WTC11 (cell line): ENCODE results near the gene NCAM2. TPM values are rescaled to one million over a fixed set of nuclear protein-coding genes. Genes with fewer than 3 reads are reported as not detected.

Experiments used
- ATAC-seq: fragments of 200-7000 bp; cut with Tn5 transposase; 2 replicates; pipeline ENCODE4 v1.10.0; 2021; ENCODE audit warnings: mild to moderate bottlenecking, moderate library complexity
- CTCF ChIA-PET: fragments of 300-600 bp; sonication (Branson Sonifier 250); formaldehyde crosslinking; loops from one replicate; lab custom pipeline; 2021; ENCODE audit warnings: antibody characterized with exemption; lab: Charles Lee
- POLR2A ChIA-PET: fragments of 350-600 bp; sonication (Branson Sonifier 250); formaldehyde crosslinking; loops from one replicate; lab custom pipeline; 2021; ENCODE audit warnings: antibody characterized with exemption; lab: Charles Lee
- DNase-seq: peaks from one replicate; pipeline ENCODE4 v3.0.0; 2021; ENCODE audit warnings: low spot score
- H3K27ac Mint-ChIP-seq: 2 replicates; pipeline ENCODE4 v1.8.0; 2021; ENCODE audit warnings: mixed read lengths
- H3K27me3 Mint-ChIP-seq: 2 replicates; pipeline ENCODE4 v1.8.0; 2021; ENCODE audit warnings: low read depth, mild to moderate bottlenecking, moderate library complexity, mixed read lengths
- H3K36me3 Mint-ChIP-seq: 2 replicates; pipeline ENCODE4 v1.8.0; 2021; ENCODE audit warnings: mixed read lengths
- H3K4me1 Mint-ChIP-seq: 2 replicates; pipeline ENCODE4 v1.8.0; 2022; ENCODE audit warnings: mixed read lengths
- H3K4me3 Mint-ChIP-seq: 2 replicates; pipeline ENCODE4 v1.8.0; 2021; ENCODE audit warnings: mild to moderate bottlenecking, moderate library complexity, mixed read lengths
- H3K9me3 Mint-ChIP-seq: 2 replicates; pipeline ENCODE4 v1.8.0; 2021; ENCODE audit warnings: mixed read lengths
- CBFB ChIP-seq: sonication (generic); formaldehyde crosslinking; IDR thresholded peaks from 2 replicates; pipeline ENCODE4 v1.8.1; 2022; ENCODE audit warnings: mild to moderate bottlenecking, low read depth, missing genetic modification reagents
- CREM ChIP-seq: sonication (generic); formaldehyde crosslinking; IDR thresholded peaks from 2 replicates; pipeline ENCODE4 v1.8.1; 2022; ENCODE audit warnings: mild to moderate bottlenecking, missing genetic modification reagents, moderate library complexity
- ETV6 ChIP-seq: sonication (generic); formaldehyde crosslinking; IDR thresholded peaks from 2 replicates; pipeline ENCODE4 v1.8.1; 2022; ENCODE audit warnings: mild to moderate bottlenecking, missing genetic modification reagents
- FOXK1 ChIP-seq: sonication (generic); formaldehyde crosslinking; IDR thresholded peaks from 2 replicates; pipeline ENCODE4 v1.8.0; 2022; ENCODE audit warnings: mild to moderate bottlenecking, moderate library complexity, missing genetic modification reagents
- GRHL2 ChIP-seq: fragments of 250-450 bp; sonication (Bioruptor Pico); IDR thresholded peaks from 2 replicates; pipeline ENCODE4 v1.8.0; 2022; ENCODE audit warnings: mild to moderate bottlenecking, moderate library complexity; ENCODE audit not compliant: insufficient replicate concordance, severe bottlenecking
- IRF2 ChIP-seq: sonication (generic); formaldehyde crosslinking; IDR thresholded peaks from 2 replicates; pipeline ENCODE4 v1.8.0; 2022; ENCODE audit warnings: low read depth, missing genetic modification reagents, borderline replicate concordance
- MYBL2 ChIP-seq: sonication (generic); formaldehyde crosslinking; IDR thresholded peaks from 2 replicates; pipeline ENCODE4 v1.8.1; 2023; ENCODE audit warnings: mild to moderate bottlenecking, moderate library complexity, missing genetic modification reagents
- RORB ChIP-seq: fragments of 250-450 bp; sonication (Bioruptor Pico); IDR thresholded peaks from 2 replicates; pipeline ENCODE4 v1.9.0; 2021; ENCODE audit warnings: mild to moderate bottlenecking
- ZNF263 ChIP-seq: sonication (generic); formaldehyde crosslinking; IDR thresholded peaks from 2 replicates; pipeline ENCODE4 v1.8.1; 2022; ENCODE audit warnings: low read depth, mild to moderate bottlenecking, moderate library complexity, missing genetic modification reagents
- total RNA-seq: library from RNA; stranded (reverse); gene quantifications from 3 replicates; pipeline ENCODE4 v1.2.3, GENCODE V29; 2021
- TF ChIP-seq, protein P1 (sequence below): sonication (generic); formaldehyde crosslinking; IDR thresholded peaks from 2 replicates; pipeline ENCODE4 v1.8.1; 2022; ENCODE audit warnings: low read depth, mild to moderate bottlenecking, moderate library complexity, missing genetic modification reagents, borderline replicate concordance
- TF ChIP-seq, protein P2 (sequence below): sonication (generic); formaldehyde crosslinking; IDR thresholded peaks from 2 replicates; pipeline ENCODE4 v1.8.0; 2022; ENCODE audit warnings: mild to moderate bottlenecking, missing genetic modification reagents
- TF ChIP-seq, protein P3 (sequence below): sonication (generic); formaldehyde crosslinking; IDR thresholded peaks from 2 replicates; pipeline ENCODE4 v1.8.1; 2022; ENCODE audit warnings: low read depth, missing genetic modification reagents, borderline replicate concordance
- TF ChIP-seq, protein P4 (sequence below): sonication (generic); formaldehyde crosslinking; IDR thresholded peaks from 2 replicates; pipeline ENCODE4 v1.8.1; 2023; ENCODE audit warnings: mild to moderate bottlenecking, missing genetic modification reagents, moderate library complexity
- TF ChIP-seq, protein P5 (sequence below): sonication (generic); formaldehyde crosslinking; IDR thresholded peaks from 2 replicates; pipeline ENCODE4 v1.8.0; 2023; ENCODE audit warnings: missing genetic modification reagents, mild to moderate bottlenecking, borderline replicate concordance
- TF ChIP-seq, protein P6 (sequence below): sonication (generic); formaldehyde crosslinking; IDR thresholded peaks from 2 replicates; pipeline ENCODE4 v1.8.0; 2022; ENCODE audit warnings: mild to moderate bottlenecking, missing genetic modification reagents

Gene NCAM2
- total RNA-seq, 1 experiment from 2014 or later = 1.6 TPM

DNA sequence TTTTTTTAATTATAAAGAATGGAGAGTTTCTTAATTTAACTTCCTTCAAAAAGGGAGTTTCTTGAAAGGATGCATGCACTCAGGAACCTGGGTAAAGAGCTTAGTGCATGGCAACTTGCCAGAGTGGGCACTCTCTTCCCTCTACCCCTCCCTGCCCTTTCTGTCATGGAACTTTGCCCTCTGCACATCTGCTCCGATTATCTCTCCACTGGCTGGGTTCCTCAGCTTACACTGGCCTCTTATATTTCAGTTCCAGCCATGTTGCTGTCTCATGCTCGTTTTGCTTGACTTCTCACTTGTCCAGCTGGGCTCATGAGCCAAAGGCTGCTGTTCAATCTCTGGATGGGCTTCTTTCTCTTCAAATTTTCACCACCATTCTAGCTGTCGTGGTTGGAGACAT, 87.0 kb downstream of the NCAM2 start:
- no peaks in the 10 kb centered on the region for H3K9me3 Mint-ChIP-seq
- H3K27me3 Mint-ChIP-seq = no peaks in the 10 kb centered on the region
- no peaks in the 10 kb centered on the region for H3K36me3 Mint-ChIP-seq
- CTCF ChIA-PET = no interaction called here
- no peaks in the 10 kb centered on the region for H3K4me1 Mint-ChIP-seq
- DNase-seq (no peak), ATAC-seq (no peak)
- no peak overlapping the region for H3K27ac Mint-ChIP-seq
- TF ChIP-seq CBFB (CRISPR knock-in tag) = no peak
- TF ChIP-seq MYBL2 (CRISPR knock-in tag) = no peak
- TF ChIP-seq, protein P1, sequence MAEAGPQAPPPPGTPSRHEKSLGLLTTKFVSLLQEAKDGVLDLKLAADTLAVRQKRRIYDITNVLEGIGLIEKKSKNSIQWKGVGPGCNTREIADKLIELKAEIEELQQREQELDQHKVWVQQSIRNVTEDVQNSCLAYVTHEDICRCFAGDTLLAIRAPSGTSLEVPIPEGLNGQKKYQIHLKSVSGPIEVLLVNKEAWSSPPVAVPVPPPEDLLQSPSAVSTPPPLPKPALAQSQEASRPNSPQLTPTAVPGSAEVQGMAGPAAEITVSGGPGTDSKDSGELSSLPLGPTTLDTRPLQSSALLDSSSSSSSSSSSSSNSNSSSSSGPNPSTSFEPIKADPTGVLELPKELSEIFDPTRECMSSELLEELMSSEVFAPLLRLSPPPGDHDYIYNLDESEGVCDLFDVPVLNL (CRISPR knock-in tag) = no peak
- TF ChIP-seq GRHL2 = no peak
- TF ChIP-seq IRF2 = no peak
- TF ChIP-seq, protein P2, sequence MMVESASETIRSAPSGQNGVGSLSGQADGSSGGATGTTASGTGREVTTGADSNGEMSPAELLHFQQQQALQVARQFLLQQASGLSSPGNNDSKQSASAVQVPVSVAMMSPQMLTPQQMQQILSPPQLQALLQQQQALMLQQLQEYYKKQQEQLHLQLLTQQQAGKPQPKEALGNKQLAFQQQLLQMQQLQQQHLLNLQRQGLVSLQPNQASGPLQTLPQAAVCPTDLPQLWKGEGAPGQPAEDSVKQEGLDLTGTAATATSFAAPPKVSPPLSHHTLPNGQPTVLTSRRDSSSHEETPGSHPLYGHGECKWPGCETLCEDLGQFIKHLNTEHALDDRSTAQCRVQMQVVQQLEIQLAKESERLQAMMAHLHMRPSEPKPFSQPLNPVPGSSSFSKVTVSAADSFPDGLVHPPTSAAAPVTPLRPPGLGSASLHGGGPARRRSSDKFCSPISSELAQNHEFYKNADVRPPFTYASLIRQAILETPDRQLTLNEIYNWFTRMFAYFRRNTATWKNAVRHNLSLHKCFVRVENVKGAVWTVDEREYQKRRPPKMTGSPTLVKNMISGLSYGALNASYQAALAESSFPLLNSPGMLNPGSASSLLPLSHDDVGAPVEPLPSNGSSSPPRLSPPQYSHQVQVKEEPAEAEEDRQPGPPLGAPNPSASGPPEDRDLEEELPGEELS (CRISPR knock-in tag) = no peak
- TF ChIP-seq, protein P3, sequence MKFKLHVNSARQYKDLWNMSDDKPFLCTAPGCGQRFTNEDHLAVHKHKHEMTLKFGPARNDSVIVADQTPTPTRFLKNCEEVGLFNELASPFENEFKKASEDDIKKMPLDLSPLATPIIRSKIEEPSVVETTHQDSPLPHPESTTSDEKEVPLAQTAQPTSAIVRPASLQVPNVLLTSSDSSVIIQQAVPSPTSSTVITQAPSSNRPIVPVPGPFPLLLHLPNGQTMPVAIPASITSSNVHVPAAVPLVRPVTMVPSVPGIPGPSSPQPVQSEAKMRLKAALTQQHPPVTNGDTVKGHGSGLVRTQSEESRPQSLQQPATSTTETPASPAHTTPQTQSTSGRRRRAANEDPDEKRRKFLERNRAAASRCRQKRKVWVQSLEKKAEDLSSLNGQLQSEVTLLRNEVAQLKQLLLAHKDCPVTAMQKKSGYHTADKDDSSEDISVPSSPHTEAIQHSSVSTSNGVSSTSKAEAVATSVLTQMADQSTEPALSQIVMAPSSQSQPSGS = no peak
- no peak for TF ChIP-seq RORB (CRISPR knock-in tag)
- no peak for TF ChIP-seq ETV6
- POLR2A ChIA-PET = no interaction called here
- H3K4me3 Mint-ChIP-seq = no peak overlapping the region

DNA sequence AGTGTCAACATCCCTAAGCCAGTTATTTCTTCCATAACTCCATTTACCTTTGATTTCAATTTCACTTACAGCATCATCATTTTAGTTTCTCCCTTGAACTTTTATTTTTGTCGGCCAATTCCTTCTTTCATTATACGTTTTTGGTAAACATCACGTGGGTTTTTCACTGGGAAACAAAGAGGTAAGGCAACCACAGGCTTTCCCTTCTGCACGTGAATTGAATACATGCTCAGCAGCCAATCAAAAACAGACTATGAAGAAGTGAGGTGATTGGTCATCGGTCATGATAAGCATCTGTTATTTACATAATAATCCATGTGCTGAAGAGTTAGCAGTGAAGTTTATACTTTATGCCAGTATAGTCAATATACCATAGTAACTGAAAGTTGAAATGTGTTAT, 98.7 kb downstream of the NCAM2 start:
- Mint-ChIP-seq H3K27me3 (no peaks in the 10 kb centered on the region), H3K4me3 (no peak overlapping the region), H3K4me1 (peaks cover 2% of the 10 kb centered on the region; the same call in 1 of the 2 replicates), H3K36me3 (no peaks in the 10 kb centered on the region), H3K9me3 (no peaks in the 10 kb centered on the region), H3K27ac (no peak overlapping the region)
- DNase-seq = no peak
- TF ChIP-seq, protein P4, sequence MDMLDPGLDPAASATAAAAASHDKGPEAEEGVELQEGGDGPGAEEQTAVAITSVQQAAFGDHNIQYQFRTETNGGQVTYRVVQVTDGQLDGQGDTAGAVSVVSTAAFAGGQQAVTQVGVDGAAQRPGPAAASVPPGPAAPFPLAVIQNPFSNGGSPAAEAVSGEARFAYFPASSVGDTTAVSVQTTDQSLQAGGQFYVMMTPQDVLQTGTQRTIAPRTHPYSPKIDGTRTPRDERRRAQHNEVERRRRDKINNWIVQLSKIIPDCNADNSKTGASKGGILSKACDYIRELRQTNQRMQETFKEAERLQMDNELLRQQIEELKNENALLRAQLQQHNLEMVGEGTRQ (CRISPR knock-in tag) = no peak
- TF ChIP-seq, protein P5, sequence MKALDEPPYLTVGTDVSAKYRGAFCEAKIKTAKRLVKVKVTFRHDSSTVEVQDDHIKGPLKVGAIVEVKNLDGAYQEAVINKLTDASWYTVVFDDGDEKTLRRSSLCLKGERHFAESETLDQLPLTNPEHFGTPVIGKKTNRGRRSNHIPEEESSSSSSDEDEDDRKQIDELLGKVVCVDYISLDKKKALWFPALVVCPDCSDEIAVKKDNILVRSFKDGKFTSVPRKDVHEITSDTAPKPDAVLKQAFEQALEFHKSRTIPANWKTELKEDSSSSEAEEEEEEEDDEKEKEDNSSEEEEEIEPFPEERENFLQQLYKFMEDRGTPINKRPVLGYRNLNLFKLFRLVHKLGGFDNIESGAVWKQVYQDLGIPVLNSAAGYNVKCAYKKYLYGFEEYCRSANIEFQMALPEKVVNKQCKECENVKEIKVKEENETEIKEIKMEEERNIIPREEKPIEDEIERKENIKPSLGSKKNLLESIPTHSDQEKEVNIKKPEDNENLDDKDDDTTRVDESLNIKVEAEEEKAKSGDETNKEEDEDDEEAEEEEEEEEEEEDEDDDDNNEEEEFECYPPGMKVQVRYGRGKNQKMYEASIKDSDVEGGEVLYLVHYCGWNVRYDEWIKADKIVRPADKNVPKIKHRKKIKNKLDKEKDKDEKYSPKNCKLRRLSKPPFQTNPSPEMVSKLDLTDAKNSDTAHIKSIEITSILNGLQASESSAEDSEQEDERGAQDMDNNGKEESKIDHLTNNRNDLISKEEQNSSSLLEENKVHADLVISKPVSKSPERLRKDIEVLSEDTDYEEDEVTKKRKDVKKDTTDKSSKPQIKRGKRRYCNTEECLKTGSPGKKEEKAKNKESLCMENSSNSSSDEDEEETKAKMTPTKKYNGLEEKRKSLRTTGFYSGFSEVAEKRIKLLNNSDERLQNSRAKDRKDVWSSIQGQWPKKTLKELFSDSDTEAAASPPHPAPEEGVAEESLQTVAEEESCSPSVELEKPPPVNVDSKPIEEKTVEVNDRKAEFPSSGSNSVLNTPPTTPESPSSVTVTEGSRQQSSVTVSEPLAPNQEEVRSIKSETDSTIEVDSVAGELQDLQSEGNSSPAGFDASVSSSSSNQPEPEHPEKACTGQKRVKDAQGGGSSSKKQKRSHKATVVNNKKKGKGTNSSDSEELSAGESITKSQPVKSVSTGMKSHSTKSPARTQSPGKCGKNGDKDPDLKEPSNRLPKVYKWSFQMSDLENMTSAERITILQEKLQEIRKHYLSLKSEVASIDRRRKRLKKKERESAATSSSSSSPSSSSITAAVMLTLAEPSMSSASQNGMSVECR (CRISPR knock-in tag) = no peak
- TF ChIP-seq, protein P6, sequence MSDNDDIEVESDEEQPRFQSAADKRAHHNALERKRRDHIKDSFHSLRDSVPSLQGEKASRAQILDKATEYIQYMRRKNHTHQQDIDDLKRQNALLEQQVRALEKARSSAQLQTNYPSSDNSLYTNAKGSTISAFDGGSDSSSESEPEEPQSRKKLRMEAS (CRISPR knock-in tag) = no peak
- ChIA-PET POLR2A (no interaction called here), CTCF (no interaction called here)
- ATAC-seq = no peak

DNA sequence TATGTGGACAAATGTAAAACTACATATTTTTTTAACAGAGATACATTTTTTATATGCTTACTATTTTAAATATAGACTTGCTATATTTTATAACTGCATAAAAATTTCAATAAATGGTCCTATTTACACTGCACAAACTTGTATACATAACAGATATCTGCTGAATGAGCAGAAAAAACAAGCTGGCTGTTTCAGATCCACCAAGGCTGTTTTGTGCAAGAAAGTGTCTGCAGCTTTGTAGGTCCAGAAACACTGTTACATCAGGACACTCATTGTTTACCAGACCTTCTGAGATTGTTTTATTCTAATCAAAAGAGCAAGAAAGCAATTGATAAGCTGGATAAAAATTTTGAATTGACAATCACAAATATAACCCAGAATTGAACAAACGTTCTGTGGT, 99.3 kb downstream of the NCAM2 start:
- no peak for ATAC-seq
- POLR2A ChIA-PET = no interaction called here
- no peaks in the 10 kb centered on the region for H3K27me3 Mint-ChIP-seq
- no peak for DNase-seq
- H3K36me3 Mint-ChIP-seq = no peaks in the 10 kb centered on the region
- H3K9me3 Mint-ChIP-seq = no peaks in the 10 kb centered on the region
- TF ChIP-seq FOXK1 (CRISPR knock-in tag) (no peak), ZNF263 (CRISPR knock-in tag) (no peak), CREM (CRISPR knock-in tag) (no peak)
- TF ChIP-seq, protein P4 (CRISPR knock-in tag) = no peak
- H3K27ac Mint-ChIP-seq = no peak overlapping the region
- CTCF ChIA-PET = no interaction called here
- H3K4me3 Mint-ChIP-seq = no peak overlapping the region
- peaks cover 2% of the 10 kb centered on the region; the same call in 1 of the 2 replicates for H3K4me1 Mint-ChIP-seq
